ENCODE data around the gene DUSP14. TPM values are rescaled to one million over a fixed set of nuclear protein-coding genes. Genes with fewer than 3 reads are reported as not detected.

Gene DUSP14
- total and polyA plus RNA-seq, 9 of the 15 experiments (the other 6 are each of a cell fraction or from before 2014, with no cell fraction given) = 20.2 to 74.0 (median 31.8) TPM

- peak overlapping the region; percentile 95 for H2AFZ ChIP-seq (ENCODE audit: low read depth, low read length)
- H3K79me2 ChIP-seq (ENCODE audit: control insufficient read depth, insufficient read depth, low read length) = peaks cover 37% of the 10 kb centered on the region
- in situ Hi-C loops (cut with MboI) (no loop called here), intact Hi-C loops (cut with micrococcal nuclease) (loop anchor here (5.0 kb wide), 1 partner anchor 81 kb away; the partner anchor contains the start of genes ACACA and TADA2A)
- no peaks in the 10 kb centered on the region for H3K9me3 ChIP-seq (replicated peaks; ENCODE audit: control insufficient read depth, insufficient read depth, low read depth, low read length)
- WGBS (ENCODE audit: insufficient coverage, low coverage, missing lambda C conversion rate) = under 1% methylated on average over 25 of the region's 25 CpGs
- POLR2A ChIA-PET = interaction anchor here (1.0 to 1.4 kb wide), 5 partner anchors 9 to 59 kb away, joined by 3 to 6 read pairs (median 4); no protein-coding TSS in a partner anchor
- H3K9me1 ChIP-seq (ENCODE audit: control insufficient read depth, insufficient read depth, low read length) = no peaks in the 10 kb centered on the region
- H3K4me3 ChIP-seq = peak overlapping the region; percentile 72
- H4K20me1 ChIP-seq (replicated peaks; ENCODE audit: control insufficient read depth, insufficient read depth, low read length) = no peaks in the 10 kb centered on the region
- FAIRE-seq (no peak), DNase-seq (ENCODE audit: extremely low read depth in 1 of 4, low spot score in 3 of 4) (peak; percentile 43 to 76 (median 48)), ATAC-seq (peak; percentile 22)
- CTCF ChIA-PET (ENCODE audit: low intra/inter-chr PET ratio) = no interaction called here
- BruUV-seq (replicated peaks) = no TSS peak
- H3K27me3 ChIP-seq (ENCODE audit: control insufficient read depth in 2 of 2, insufficient read depth in 2 of 2, low read length in 2 of 2) = no peaks in the 10 kb centered on the region
- no peaks in the 10 kb centered on the region for H3K36me3 ChIP-seq (ENCODE audit: control insufficient read depth, insufficient read depth, low read length)
- H3K4me1 ChIP-seq (replicated peaks in 1 of 2; ENCODE audit: control insufficient read depth in 2 of 2, insufficient read depth in 2 of 2, low read length in 2 of 2) = peaks cover 11 to 19% of the 10 kb centered on the region in 2 experiments; a peak in 4 of 5 replicates
- peak overlapping the region; percentile 72 for H3K27ac ChIP-seq (ENCODE audit: extremely low read depth, low read depth, low read length)
- peak overlapping the region; percentile 76 to 96 for H3K9ac ChIP-seq (ENCODE audit: insufficient read depth in 1 of 2, low read depth in 2 of 2, low read length in 2 of 2)
- peak overlapping the region; percentile 89 for H3K4me2 ChIP-seq (ENCODE audit: insufficient read depth, low read length)
- peak; percentile 86 for TF ChIP-seq MAFK (IDR thresholded peaks at IDR 0.05; ENCODE audit: low read length)
- TF ChIP-seq ZNF431 (CRISPR knock-in tag; IDR thresholded peaks at IDR 0.05) = no peak
- peak; percentile 95 for TF ChIP-seq C11orf30 (IDR thresholded peaks at IDR 0.05; ENCODE audit: low read depth)
- TF ChIP-seq HDAC3 (IDR thresholded peaks at IDR 0.05; ENCODE audit: borderline replicate concordance, partially characterized antibody) = peak; percentile 24
- TF ChIP-seq, protein P1, sequence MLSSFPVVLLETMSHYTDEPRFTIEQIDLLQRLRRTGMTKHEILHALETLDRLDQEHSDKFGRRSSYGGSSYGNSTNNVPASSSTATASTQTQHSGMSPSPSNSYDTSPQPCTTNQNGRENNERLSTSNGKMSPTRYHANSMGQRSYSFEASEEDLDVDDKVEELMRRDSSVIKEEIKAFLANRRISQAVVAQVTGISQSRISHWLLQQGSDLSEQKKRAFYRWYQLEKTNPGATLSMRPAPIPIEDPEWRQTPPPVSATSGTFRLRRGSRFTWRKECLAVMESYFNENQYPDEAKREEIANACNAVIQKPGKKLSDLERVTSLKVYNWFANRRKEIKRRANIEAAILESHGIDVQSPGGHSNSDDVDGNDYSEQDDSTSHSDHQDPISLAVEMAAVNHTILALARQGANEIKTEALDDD (IDR thresholded peaks at IDR 0.05) = 0 out of 2 replicates have a peak, but pooled peaks have one; percentile 22
- no peak for TF ChIP-seq ATF1 (CRISPR knock-in tag; IDR thresholded peaks at IDR 0.05)
- TF ChIP-seq ATF1 (tag; IDR thresholded peaks at IDR 0.05) = peak; percentile 16
- peak; percentile 76; the same call in 1 of the 2 replicates for TF ChIP-seq L3MBTL2 (IDR thresholded peaks at IDR 0.05)
- TF ChIP-seq MAFG (tag; conservative IDR thresholded peaks at IDR 0.05) = peak; percentile 57
- peak; percentile 23; the same call in 1 of the 2 replicates for TF ChIP-seq EHMT2 (IDR thresholded peaks at IDR 0.05)
- peak; percentile 31 for TF ChIP-seq NEUROD1 (IDR thresholded peaks at IDR 0.05; ENCODE audit: borderline replicate concordance, low read depth, low read length, partially characterized antibody)
- 0 out of 2 replicates have a peak, but pooled peaks have one; percentile 11 for TF ChIP-seq MTA3 (IDR thresholded peaks at IDR 0.05; ENCODE audit: borderline replicate concordance)
- no peak for TF ChIP-seq SMARCE1 (IDR thresholded peaks at IDR 0.05)
- TF ChIP-seq CCNT2 (IDR thresholded peaks at IDR 0.05; ENCODE audit: borderline replicate concordance, extremely low read depth, insufficient read length, low read depth, low read length) = no peak
- no peak for TF ChIP-seq ZC3H4 (CRISPR knock-in tag; IDR thresholded peaks at IDR 0.05; ENCODE audit: borderline replicate concordance)
- peak; percentile 37 for TF ChIP-seq EGR1 (conservative IDR thresholded peaks at IDR 0.05)
- peak; percentile 20 to 64 for TF ChIP-seq E2F6 (IDR thresholded peaks at IDR 0.05; ENCODE audit: borderline replicate concordance in 1 of 2, extremely low read depth in 1 of 2, insufficient read depth in 1 of 2, insufficient read length in 1 of 2, low read depth in 1 of 2, low read length in 1 of 2, poor library complexity in 1 of 2, severe bottlenecking in 1 of 2)
- no peak for TF ChIP-seq CTBP1 (IDR thresholded peaks at IDR 0.05; ENCODE audit: borderline replicate concordance)
- no peak for TF ChIP-seq KHSRP (IDR thresholded peaks at IDR 0.05)
- TF ChIP-seq RBM34 (IDR thresholded peaks at IDR 0.05; ENCODE audit: borderline replicate concordance, insufficient read depth, low read length) = no peak
- no peak for TF ChIP-seq NRF1 (conservative IDR thresholded peaks at IDR 0.05 in 1 of 2, IDR thresholded peaks at IDR 0.05 in 1 of 2)
- TF ChIP-seq RHOXF2B (CRISPR knock-in tag; conservative IDR thresholded peaks at IDR 0.05) = no peak
- TF ChIP-seq MAFF (IDR thresholded peaks at IDR 0.05; ENCODE audit: low read length) = peak; percentile 77
- 0 out of 2 replicates have a peak, but pooled peaks have one; percentile 27 for TF ChIP-seq GTF2E2 (tag; IDR thresholded peaks at IDR 0.05)
These were observed 989 bp upstream of the DUSP14 start for GRCh38 chr17:37488607-37489196.
